Mesendoderm (in vitro differentiated cells): ENCODE measurements around the gene AP4M1.
A peak's percentile ranks its signal among the peaks of the same experiment; 100 is the strongest.

Experiments used
- DNase-seq: peaks from one replicate; pipeline ENCODE4 v3.0.0; 2013
- H2AK5ac ChIP-seq: 2 replicates; pipeline ENCODE4 v1.6.1; 2013; ENCODE audit warnings: low read length, inconsistent platforms
- H2BK120ac ChIP-seq: 2 replicates; pipeline ENCODE4 v1.6.1; 2013; ENCODE audit warnings: low read depth, mild to moderate bottlenecking, low read length, moderate library complexity, mixed read lengths
- H2BK15ac ChIP-seq: replicated peaks from 2 replicates; pipeline ENCODE4 v1.6.1; 2013; ENCODE audit warnings: low read depth, mild to moderate bottlenecking, moderate library complexity
- H2BK5ac ChIP-seq: 2 replicates; pipeline ENCODE4 v1.6.1; 2013; ENCODE audit warnings: low read length, inconsistent platforms
- H3K18ac ChIP-seq: 2 replicates; pipeline ENCODE4 v1.6.1; 2013; ENCODE audit warnings: mild to moderate bottlenecking, low read length, mixed read lengths
- H3K23ac ChIP-seq: one replicate; pipeline ENCODE4 v1.6.1; 2013; ENCODE audit warnings: low read length
- H3K27ac ChIP-seq: 2 replicates; pipeline ENCODE4 v1.5.1; 2013; ENCODE audit warnings: low read depth, mild to moderate bottlenecking, inconsistent platforms, low read length, moderate library complexity
- H3K27me3 ChIP-seq: 2 replicates; pipeline ENCODE4 v1.6.1; 2013; ENCODE audit warnings: low read length, control low read depth, mild to moderate bottlenecking, inconsistent platforms; ENCODE audit not compliant: insufficient read depth, poor library complexity
- H3K36me3 ChIP-seq: 2 replicates; pipeline ENCODE4 v1.6.1; 2013; ENCODE audit warnings: low read length, inconsistent platforms; ENCODE audit not compliant: control insufficient read depth, insufficient read depth
- H3K4ac ChIP-seq: one replicate; pipeline ENCODE4 v1.6.1; 2013; ENCODE audit warnings: low read depth, mild to moderate bottlenecking, low read length, moderate library complexity
- H3K4me1 ChIP-seq: 2 replicates; pipeline ENCODE4 v1.6.1; 2013; ENCODE audit warnings: low read depth, low read length, inconsistent platforms; ENCODE audit not compliant: control insufficient read depth
- H3K4me2 ChIP-seq: 2 replicates; pipeline ENCODE4 v1.6.1; 2013; ENCODE audit warnings: low read length
- H3K4me3 ChIP-seq: 2 replicates; pipeline ENCODE4 v1.5.1; 2013; ENCODE audit warnings: mild to moderate bottlenecking, low read length
- H3K56ac ChIP-seq: one replicate; pipeline ENCODE4 v1.6.1; 2013; ENCODE audit warnings: low read length
- H3K79me1 ChIP-seq: 2 replicates; pipeline ENCODE4 v1.6.1; 2013; ENCODE audit warnings: low read length, inconsistent platforms
- H3K79me2 ChIP-seq: 2 replicates; pipeline ENCODE4 v1.6.1; 2013; ENCODE audit warnings: mild to moderate bottlenecking, low read length; ENCODE audit not compliant: control insufficient read depth, insufficient read depth
- H3K9ac ChIP-seq: 2 replicates; pipeline ENCODE4 v1.6.1; 2013; ENCODE audit warnings: low read length, inconsistent platforms
- H4K5ac ChIP-seq: one replicate; pipeline ENCODE4 v1.6.1; 2013; ENCODE audit warnings: low read length
- H4K8ac ChIP-seq: one replicate; pipeline ENCODE4 v1.6.1; 2013; ENCODE audit warnings: low read depth, mild to moderate bottlenecking, control low read depth, low read length, moderate library complexity
- WGBS: extraction: QIAGEN DNeasy Blood & Tissue Kit; methylation state at CpG from one replicate; pipeline ENCODE4 v1.1.7; 2013; ENCODE audit warnings: low lambda C conversion rate, missing lambda C conversion rate; ENCODE audit not compliant: insufficient coverage; ENCODE audit errors: extremely low coverage; 5-methylcytosine and 5-hydroxymethylcytosine counted together

The AP4M1 gene

DNA sequence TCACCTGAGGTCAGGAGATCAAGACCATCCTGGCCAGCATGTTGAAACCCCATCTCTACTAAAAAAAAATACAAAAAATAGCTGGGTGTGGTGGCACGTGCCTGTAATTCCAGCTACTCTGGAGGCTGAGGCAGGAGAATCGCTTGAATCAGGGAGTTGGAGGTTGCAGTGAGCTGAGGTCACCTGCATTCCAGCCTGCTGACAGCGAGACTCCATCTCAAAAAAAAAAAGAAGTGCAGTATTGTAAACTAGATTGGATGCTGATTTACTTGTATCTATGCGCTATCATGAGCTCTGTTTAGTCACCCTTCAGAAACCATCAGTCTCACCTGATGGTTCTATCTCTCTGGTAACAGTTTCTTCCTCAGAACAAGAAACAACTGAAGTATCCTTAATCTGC, 38.1 kb upstream of the AP4M1 start:
- Histone ChIP-seq H2AK5ac (no peak overlapping the region), H2BK5ac (no peak overlapping the region), H3K56ac (no peak overlapping the region), H3K36me3 (peaks cover 15% of the 10 kb centered on the region), H2BK15ac (no peak overlapping the region), H3K9ac (no peak overlapping the region), H4K5ac (no peak overlapping the region), H3K4me2 (no peak overlapping the region), H3K18ac (no peak overlapping the region), H3K4ac (no peak overlapping the region), H2BK120ac (no peak overlapping the region), H3K79me1 (no peaks in the 10 kb centered on the region), H3K79me2 (no peaks in the 10 kb centered on the region), H3K4me3 (no peak overlapping the region), H3K23ac (no peak overlapping the region), H4K8ac (no peak overlapping the region), H3K27me3 (no peaks in the 10 kb centered on the region), H3K4me1 (no peaks in the 10 kb centered on the region), H3K27ac (no peak overlapping the region)
- WGBS: no CpG with 5 or more reads among the region's 4 CpGs
- DNase-seq: no peak

DNA sequence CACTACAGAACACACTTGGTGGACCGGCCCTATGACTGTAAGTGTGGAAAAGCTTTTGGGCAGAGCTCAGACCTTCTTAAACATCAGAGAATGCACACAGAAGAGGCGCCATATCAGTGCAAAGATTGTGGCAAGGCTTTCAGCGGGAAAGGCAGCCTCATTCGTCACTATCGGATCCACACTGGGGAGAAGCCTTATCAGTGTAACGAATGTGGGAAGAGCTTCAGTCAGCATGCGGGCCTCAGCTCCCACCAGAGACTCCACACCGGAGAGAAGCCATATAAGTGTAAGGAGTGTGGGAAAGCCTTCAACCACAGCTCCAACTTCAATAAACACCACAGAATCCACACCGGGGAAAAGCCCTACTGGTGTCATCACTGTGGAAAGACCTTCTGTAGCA, 37.3 kb upstream of the AP4M1 start:
- no peak overlapping the region for H3K56ac ChIP-seq
- no peak overlapping the region for H2BK5ac ChIP-seq
- no peak overlapping the region for H3K4me2 ChIP-seq
- no peak for DNase-seq
- no peaks in the 10 kb centered on the region for H3K4me1 ChIP-seq
- H4K5ac ChIP-seq: no peak overlapping the region
- no peak overlapping the region for H3K27ac ChIP-seq
- H3K9ac ChIP-seq: no peak overlapping the region
- H3K4ac ChIP-seq: no peak overlapping the region
- no peaks in the 10 kb centered on the region for H3K79me1 ChIP-seq
- H2BK120ac ChIP-seq: no peak overlapping the region
- H3K23ac ChIP-seq: no peak overlapping the region
- no CpG with 5 or more reads among the region's 9 CpGs for WGBS
- H3K4me3 ChIP-seq: no peak overlapping the region
- H3K36me3 ChIP-seq: peaks cover 14% of the 10 kb centered on the region
- no peaks in the 10 kb centered on the region for H3K27me3 ChIP-seq
- no peaks in the 10 kb centered on the region for H3K79me2 ChIP-seq
- no peak overlapping the region for H3K18ac ChIP-seq
- no peak overlapping the region for H2AK5ac ChIP-seq
- H4K8ac ChIP-seq: no peak overlapping the region
- no peak overlapping the region for H2BK15ac ChIP-seq

DNA sequence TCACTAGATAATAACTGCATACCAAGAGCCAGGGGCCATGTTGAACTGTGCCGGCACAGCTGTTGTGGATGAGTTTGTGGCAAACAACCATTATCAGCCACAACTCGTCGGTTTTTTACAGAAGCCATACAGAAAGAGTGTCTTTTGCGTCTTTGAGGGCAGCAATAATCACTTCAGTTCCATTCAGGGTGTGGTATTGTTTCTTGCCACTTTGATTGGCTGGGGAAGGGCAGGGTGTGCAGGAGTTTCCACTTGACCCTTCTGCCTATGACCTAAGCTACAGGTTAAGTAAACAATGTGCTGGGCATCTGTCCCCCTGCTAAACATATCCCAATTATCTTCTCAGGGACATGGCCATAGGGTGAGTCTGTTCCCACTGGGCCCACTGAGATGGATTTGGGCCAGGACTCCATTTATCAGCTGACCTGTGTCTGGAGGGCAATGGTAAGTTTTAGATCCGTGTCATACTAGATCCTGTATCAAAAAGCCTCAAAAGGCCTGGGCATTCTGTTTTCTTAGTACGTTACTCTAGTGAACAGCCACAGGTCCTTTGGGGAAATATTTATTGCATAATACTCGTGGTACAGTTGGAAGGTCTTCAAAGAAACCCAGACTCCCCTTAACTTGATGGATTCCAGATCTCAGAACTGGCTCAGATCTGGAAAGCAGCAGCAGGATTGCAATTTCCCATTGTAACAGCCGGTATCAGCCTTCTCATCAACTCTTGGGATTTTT, 35.8 kb upstream of the AP4M1 start:
- DNase-seq: no peak

DNA sequence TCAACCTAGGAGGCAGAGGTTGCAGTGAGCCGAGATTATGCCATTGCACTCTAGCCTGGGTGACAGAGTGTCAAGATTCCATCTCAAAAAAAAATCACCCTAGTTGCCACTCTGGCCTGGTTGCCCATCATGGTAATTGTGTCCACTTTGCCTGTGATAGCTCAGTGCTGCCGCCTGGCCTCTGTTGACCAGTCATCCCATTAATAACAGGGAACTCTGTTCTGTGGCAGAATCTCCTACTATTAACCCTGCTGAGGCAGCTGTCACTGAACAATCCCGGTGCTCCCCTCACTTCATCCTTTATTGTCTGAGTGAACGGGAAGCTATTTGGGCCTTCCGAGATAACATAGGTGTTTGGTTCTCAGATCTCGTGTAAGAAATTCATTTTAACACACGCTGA, 34.5 kb upstream of the AP4M1 start:
- no peaks in the 10 kb centered on the region for H3K27me3 ChIP-seq
- H3K79me1 ChIP-seq: no peaks in the 10 kb centered on the region
- H3K4me2 ChIP-seq: no peak overlapping the region
- H3K4ac ChIP-seq: no peak overlapping the region
- H3K36me3 ChIP-seq: peaks cover 29% of the 10 kb centered on the region
- H2BK5ac ChIP-seq: no peak overlapping the region
- H2BK15ac ChIP-seq: no peak overlapping the region
- no peak overlapping the region for H3K56ac ChIP-seq
- H4K8ac ChIP-seq: no peak overlapping the region
- H3K23ac ChIP-seq: no peak overlapping the region
- H4K5ac ChIP-seq: no peak overlapping the region
- no peak overlapping the region for H3K18ac ChIP-seq
- no peak overlapping the region for H3K27ac ChIP-seq
- H2BK120ac ChIP-seq: no peak overlapping the region
- no peak overlapping the region for H3K4me3 ChIP-seq
- H3K4me1 ChIP-seq: no peaks in the 10 kb centered on the region
- H3K9ac ChIP-seq: no peak overlapping the region
- H2AK5ac ChIP-seq: no peak overlapping the region
- DNase-seq: no peak
- WGBS: no CpG with 5 or more reads among the region's 7 CpGs
- no peaks in the 10 kb centered on the region for H3K79me2 ChIP-seq

More for the DNA sequence above, 35.8 kb upstream of the AP4M1 start:
- H3K27ac ChIP-seq: no peak overlapping the region
- no peak overlapping the region for H3K4ac ChIP-seq
- H3K18ac ChIP-seq: no peak overlapping the region
- no peak overlapping the region for H3K4me3 ChIP-seq
- H3K9ac ChIP-seq: no peak overlapping the region
- no peak overlapping the region for H3K4me2 ChIP-seq
- H3K79me1 ChIP-seq: no peaks in the 10 kb centered on the region
- no CpG with 5 or more reads among the region's 8 CpGs for WGBS
- H2AK5ac ChIP-seq: no peak overlapping the region
- no peak overlapping the region for H2BK120ac ChIP-seq
- no peak overlapping the region for H2BK15ac ChIP-seq
- H4K8ac ChIP-seq: no peak overlapping the region
- H3K56ac ChIP-seq: no peak overlapping the region
- no peaks in the 10 kb centered on the region for H3K4me1 ChIP-seq
- no peak overlapping the region for H3K23ac ChIP-seq
- no peaks in the 10 kb centered on the region for H3K27me3 ChIP-seq
- H2BK5ac ChIP-seq: no peak overlapping the region
- no peaks in the 10 kb centered on the region for H3K79me2 ChIP-seq
- H3K36me3 ChIP-seq: peaks cover 20% of the 10 kb centered on the region
- no peak overlapping the region for H4K5ac ChIP-seq

DNA sequence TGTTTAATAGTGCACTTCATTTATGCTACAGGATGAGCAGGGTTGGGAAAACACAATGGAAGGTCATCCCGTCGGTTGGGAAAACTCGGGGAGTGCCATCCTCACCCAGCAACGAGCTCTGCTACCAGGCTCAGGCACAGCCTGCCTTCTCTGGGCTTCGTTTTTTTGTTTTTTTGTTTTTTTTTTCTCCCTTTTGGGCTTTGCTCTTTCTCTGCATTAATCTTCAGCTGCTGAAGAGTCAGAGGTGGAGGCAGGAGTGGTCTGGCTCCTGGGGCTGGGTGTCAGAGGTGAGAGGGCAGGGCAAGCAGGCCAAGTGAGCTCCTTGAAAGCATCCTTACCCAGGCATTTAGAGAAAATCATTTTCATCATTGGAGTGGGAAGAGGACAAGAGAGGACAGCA, 31.5 kb upstream of the AP4M1 start:
- Histone ChIP-seq H3K27ac (no peak overlapping the region), H3K79me2 (no peaks in the 10 kb centered on the region), H4K8ac (no peak overlapping the region), H2BK5ac (no peak overlapping the region), H3K4me3 (peak overlapping the region; percentile 23), H2BK120ac (no peak overlapping the region), H3K4me2 (no peak overlapping the region), H3K27me3 (no peaks in the 10 kb centered on the region), H3K56ac (no peak overlapping the region), H3K4me1 (no peaks in the 10 kb centered on the region), H3K18ac (no peak overlapping the region), H4K5ac (no peak overlapping the region), H3K79me1 (peaks cover 1% of the 10 kb centered on the region), H2AK5ac (no peak overlapping the region), H3K36me3 (peaks cover 41% of the 10 kb centered on the region), H3K9ac (no peak overlapping the region), H3K23ac (no peak overlapping the region), H3K4ac (no peak overlapping the region), H2BK15ac (no peak overlapping the region)
- no peak for DNase-seq
- WGBS: no CpG with 5 or more reads among the region's 5 CpGs
